PC-9 (cell line): ENCODE results near the gene NOLC1. TPM values are rescaled to one million over a fixed set of nuclear protein-coding genes. Genes with fewer than 3 reads are reported as not detected.

ENCODE experiments used
- BruUV-seq: library from RNA; stranded (reverse); fragments of 400-500 nt; replicated peaks from 2 replicates; lab custom pipeline; 2021; lab: Mats Ljungman, UMichigan
- CTCF ChIA-PET: fragments of 300-600 bp; sonication (Branson Sonifier 250); formaldehyde crosslinking; loops from one replicate; lab custom pipeline; 2022; ENCODE audit warnings: antibody characterized with exemption; lab: Charles Lee
- POLR2A ChIA-PET: fragments of 300-600 bp; sonication (Branson Sonifier 250); formaldehyde crosslinking; loops from one replicate; lab custom pipeline; 2022; ENCODE audit warnings: antibody characterized with exemption; ENCODE audit not compliant: unreplicated experiment; lab: Charles Lee
- DNase-seq, 2 experiments: peaks; one replicate each; pipeline versions ENCODE4 v3.0.0 to v3.0.0-alpha.2; 2015 to 2022; ENCODE audit warnings: mixed read lengths in 1 of 2
- H2AFZ ChIP-seq: fragments of 200-600 bp; sonication (generic); 2 replicates; pipeline ENCODE4 v1.8.1; 2017; ENCODE audit warnings: antibody characterized with exemption
- H3F3A ChIP-seq: fragments of 200-600 bp; sonication (generic); 2 replicates; pipeline ENCODE4 v1.8.1; 2017; ENCODE audit warnings: antibody characterized with exemption, mild to moderate bottlenecking, low read depth; ENCODE audit not compliant: insufficient read depth
- H3K27ac ChIP-seq: fragments of 200-600 bp; sonication (generic); 2 replicates; pipeline ENCODE4 v1.6.1; 2016; ENCODE audit warnings: mixed run types
- H3K27me3 ChIP-seq: fragments of 200-600 bp; sonication (generic); 2 replicates; pipeline ENCODE4 v1.6.1; 2016; ENCODE audit warnings: low read depth, mixed run types; ENCODE audit not compliant: insufficient read depth
- H3K36me3 ChIP-seq: fragments of 200-600 bp; sonication (generic); 2 replicates; pipeline ENCODE4 v1.6.1; 2016; ENCODE audit warnings: low read depth, mixed run types
- H3K4me1 ChIP-seq: fragments of 200-600 bp; sonication (generic); replicated peaks from 2 replicates; pipeline ENCODE4 v1.6.1; 2016; ENCODE audit warnings: mixed run types; ENCODE audit not compliant: insufficient read depth
- H3K4me2 ChIP-seq: fragments of 200-600 bp; sonication (generic); 2 replicates; pipeline ENCODE4 v1.6.1; 2017; ENCODE audit warnings: mixed run types
- H3K4me3 ChIP-seq: fragments of 200-600 bp; sonication (generic); 2 replicates; pipeline ENCODE4 v1.6.1; 2016; ENCODE audit warnings: mixed run types
- H3K79me2 ChIP-seq: fragments of 200-600 bp; sonication (generic); 2 replicates; pipeline ENCODE4 v1.6.1; 2017; ENCODE audit warnings: low read depth, mixed run types
- H3K9me2 ChIP-seq: fragments of 200-600 bp; sonication (generic); 2 replicates; pipeline ENCODE4 v1.8.1; 2017; ENCODE audit warnings: mild to moderate bottlenecking; ENCODE audit not compliant: insufficient read depth
- H3K9me3 ChIP-seq: fragments of 200-600 bp; sonication (generic); 2 replicates; pipeline ENCODE4 v1.8.1; 2016; ENCODE audit warnings: low read depth; ENCODE audit not compliant: insufficient read depth
- H4K20me1 ChIP-seq: fragments of 200-600 bp; sonication (generic); 2 replicates; pipeline ENCODE4 v1.8.1; 2017; ENCODE audit not compliant: insufficient read depth
- EZH2 ChIP-seq: fragments of 200-600 bp; sonication (generic); IDR thresholded peaks from 2 replicates; pipeline ENCODE4 v1.8.0; 2017; ENCODE audit warnings: antibody characterized with exemption, low read depth
- intact Hi-C: fragments of 100-400 bp; cut with micrococcal nuclease; formaldehyde crosslinking; loops from one replicate; pipeline ENCODE4 v1.10.0; 2022; ENCODE audit not compliant: unreplicated experiment
- total RNA-seq: library from RNA; stranded (reverse); gene quantifications from 2 replicates; pipeline ENCODE4 v1.2.3, GENCODE V29; 2021
- TF ChIP-seq, protein P1 (sequence below): fragments of 200-600 bp; sonication (generic); conservative IDR thresholded peaks from 2 replicates; pipeline ENCODE4 v1.6.1; 2017; ENCODE audit warnings: mixed run types, antibody characterized with exemption, mild to moderate bottlenecking, moderate library complexity

NOLC1 gene
- total RNA-seq, 1 experiment from 2014 or later: 59.5 TPM

DNA sequence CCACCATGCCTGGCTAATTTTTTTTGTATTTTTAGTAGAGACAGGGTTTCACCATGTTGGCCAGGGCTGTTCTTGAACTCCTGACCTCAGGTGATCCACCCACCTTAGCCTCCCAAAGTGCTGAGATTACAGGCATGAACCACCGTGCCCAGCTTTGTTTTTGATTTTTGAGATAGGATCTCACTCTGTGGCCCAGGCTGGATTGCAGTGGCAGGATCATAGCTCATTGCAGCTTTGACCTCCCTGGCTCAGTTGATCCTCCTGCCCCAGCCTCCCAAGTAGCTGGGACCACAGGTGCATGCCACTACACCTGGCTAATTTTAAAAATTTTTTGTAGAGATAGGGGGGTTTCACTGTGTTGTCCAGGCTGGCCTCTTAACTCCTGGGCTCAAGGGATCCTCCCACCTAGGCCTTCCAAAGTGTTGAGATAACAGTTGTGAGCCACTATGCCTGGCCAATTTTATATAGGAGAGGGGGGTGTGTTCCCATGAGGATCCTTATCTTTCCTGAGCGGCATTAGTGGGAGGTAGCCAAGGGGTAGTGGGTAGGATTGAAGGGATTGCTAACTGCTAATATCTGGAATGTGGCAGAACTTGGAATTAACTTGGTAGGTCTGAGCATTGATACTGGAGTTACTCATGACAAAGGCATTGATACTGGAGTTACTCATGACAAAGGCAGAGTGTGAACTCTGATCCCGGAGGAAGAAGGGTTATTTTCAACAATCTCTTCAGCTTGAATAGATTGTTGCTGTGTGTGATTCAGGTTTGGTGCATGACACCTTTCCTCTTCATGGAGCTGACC lies 1.0 kb upstream of the NOLC1 start:
- Histone ChIP-seq H4K20me1 (peaks cover 18% of the 10 kb centered on the region), H3K9me3 (no peaks in the 10 kb centered on the region), H3K36me3 (peaks cover 5% of the 10 kb centered on the region), H3K79me2 (peaks cover 39% of the 10 kb centered on the region), H3K4me2 (peak overlapping the region; percentile 83), H2AFZ (no peak overlapping the region), H3F3A (peaks cover 43% of the 10 kb centered on the region), H3K27me3 (no peaks in the 10 kb centered on the region), H3K4me1 (peaks cover 32% of the 10 kb centered on the region), H3K27ac (peak overlapping the region; percentile 98), H3K9me2 (no peaks in the 10 kb centered on the region), H3K4me3 (peak overlapping the region; percentile 50; the same call in 1 of the 2 replicates)
- peak in 1 of 2 experiments; percentile 88 for DNase-seq
- TF ChIP-seq EZH2: no peak
- ChIA-PET POLR2A (interaction anchor here (0.5 to 0.8 kb wide), 3 partner anchors 84 to 349 kb away, joined by 3 to 5 read pairs (median 4); no protein-coding TSS in a partner anchor), CTCF (no interaction called here)
- intact Hi-C loops: loop anchor here (10.0 kb wide), 1 partner anchor 354 kb away; the partner anchor contains the start of genes ACTR1A and SUFU
- BruUV-seq: TSS peak; percentile 69

GRCh38 chr10:102152545-102152890 lies 329 bp downstream of the NOLC1 start:
- Histone ChIP-seq H3K79me2 (peaks cover 53% of the 10 kb centered on the region), H3K4me2 (peak overlapping the region; percentile 98), H3K27ac (peak overlapping the region; percentile 98), H2AFZ (0 out of 2 replicates have a peak overlapping the region, but pooled peaks have one; percentile 15), H3K9me2 (no peaks in the 10 kb centered on the region), H3K4me3 (peak overlapping the region; percentile 76), H3K9me3 (no peaks in the 10 kb centered on the region), H3K36me3 (peaks cover 10% of the 10 kb centered on the region), H3K4me1 (peaks cover 32% of the 10 kb centered on the region), H3K27me3 (no peaks in the 10 kb centered on the region), H3F3A (peaks cover 46% of the 10 kb centered on the region), H4K20me1 (peaks cover 30% of the 10 kb centered on the region)
- intact Hi-C loops: loop anchor here (1.0 to 10.0 kb wide), 3 partner anchors 20 to 352 kb away; partner anchors contain the start of genes ACTR1A and SUFU
- POLR2A ChIA-PET: no interaction called here
- no peak for DNase-seq
- CTCF ChIA-PET: no interaction called here
- TF ChIP-seq EZH2: no peak
- TF ChIP-seq, protein P1, sequence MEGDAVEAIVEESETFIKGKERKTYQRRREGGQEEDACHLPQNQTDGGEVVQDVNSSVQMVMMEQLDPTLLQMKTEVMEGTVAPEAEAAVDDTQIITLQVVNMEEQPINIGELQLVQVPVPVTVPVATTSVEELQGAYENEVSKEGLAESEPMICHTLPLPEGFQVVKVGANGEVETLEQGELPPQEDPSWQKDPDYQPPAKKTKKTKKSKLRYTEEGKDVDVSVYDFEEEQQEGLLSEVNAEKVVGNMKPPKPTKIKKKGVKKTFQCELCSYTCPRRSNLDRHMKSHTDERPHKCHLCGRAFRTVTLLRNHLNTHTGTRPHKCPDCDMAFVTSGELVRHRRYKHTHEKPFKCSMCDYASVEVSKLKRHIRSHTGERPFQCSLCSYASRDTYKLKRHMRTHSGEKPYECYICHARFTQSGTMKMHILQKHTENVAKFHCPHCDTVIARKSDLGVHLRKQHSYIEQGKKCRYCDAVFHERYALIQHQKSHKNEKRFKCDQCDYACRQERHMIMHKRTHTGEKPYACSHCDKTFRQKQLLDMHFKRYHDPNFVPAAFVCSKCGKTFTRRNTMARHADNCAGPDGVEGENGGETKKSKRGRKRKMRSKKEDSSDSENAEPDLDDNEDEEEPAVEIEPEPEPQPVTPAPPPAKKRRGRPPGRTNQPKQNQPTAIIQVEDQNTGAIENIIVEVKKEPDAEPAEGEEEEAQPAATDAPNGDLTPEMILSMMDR: no peak
- BruUV-seq: no TSS peak

GRCh38 chr10:102153093-102153620 lies 968 bp downstream of the NOLC1 start:
- Histone ChIP-seq H4K20me1 (peaks cover 31% of the 10 kb centered on the region), H3K9me2 (no peaks in the 10 kb centered on the region), H3K4me1 (peaks cover 32% of the 10 kb centered on the region), H2AFZ (no peak overlapping the region), H3K27ac (peak overlapping the region; percentile 98), H3K79me2 (peaks cover 54% of the 10 kb centered on the region), H3F3A (peaks cover 50% of the 10 kb centered on the region), H3K27me3 (no peaks in the 10 kb centered on the region), H3K4me3 (peak overlapping the region; percentile 76), H3K36me3 (peaks cover 10% of the 10 kb centered on the region), H3K4me2 (peak overlapping the region; percentile 98), H3K9me3 (no peaks in the 10 kb centered on the region)
- TF ChIP-seq, protein P1: no peak
- no peak for TF ChIP-seq EZH2
- CTCF ChIA-PET: no interaction called here
- POLR2A ChIA-PET: no interaction called here
- no TSS peak for BruUV-seq
- intact Hi-C loops: loop anchor here (2.0 to 10.0 kb wide), 2 partner anchors 38 to 352 kb away; partner anchors contain the start of genes ACTR1A and SUFU
- no peak for DNase-seq
